Suprapubic skin (tissue), 4 donors: ENCODE results near the gene KRT73.

ENCODE experiments used
- POLR2A ChIP-seq, 2 donors: fragments of 450-650 bp; IDR thresholded peaks; one replicate each; pipeline ENCODE4 v1.6.1; 2017; ENCODE audit warnings: antibody characterized with exemption in 2 of 2, mild to moderate bottlenecking in 2 of 2, moderate library complexity in 2 of 2
- POLR2AphosphoS5 ChIP-seq, 3 donors: sonication (generic); formaldehyde crosslinking; IDR thresholded peaks; one replicate each; pipeline ENCODE4 v1.6.1; 2017; ENCODE audit warnings: antibody characterized with exemption in 3 of 3
- TF ChIP-seq, protein P1 (sequence below), 2 donors: fragments of 200-600 bp in 1 of 2; fragments of 450-650 bp in 1 of 2; sonication (generic) in 1 of 2; IDR thresholded peaks; one replicate each; pipeline ENCODE4 v1.5.1; 2016 to 2019; ENCODE audit warnings: antibody characterized with exemption in 2 of 2, mild to moderate bottlenecking in 1 of 2, moderate library complexity in 1 of 2

DNA sequence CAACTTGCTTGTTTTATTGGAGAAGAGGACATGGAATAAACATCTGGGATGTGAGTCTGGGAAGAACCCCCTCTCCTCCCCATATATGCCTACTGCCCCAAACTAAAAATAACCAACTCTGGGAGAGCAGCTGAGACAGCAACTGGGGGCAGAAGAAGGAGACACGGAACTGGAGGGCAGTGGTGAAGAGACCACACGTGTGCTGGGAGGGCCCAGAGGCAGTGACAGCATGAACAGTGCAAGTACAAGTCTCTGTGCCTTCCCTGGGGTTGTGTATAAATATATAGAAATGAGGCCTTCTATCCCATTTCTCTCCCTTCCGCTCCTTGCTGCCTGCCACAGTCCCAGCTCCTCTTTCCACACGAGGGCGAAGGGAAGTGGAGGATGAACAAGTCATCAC is 4.0 kb upstream of the KRT73 start:
- TF ChIP-seq POLR2A (IDR thresholded peaks at IDR 0.05) (no peak), POLR2AphosphoS5 (IDR thresholded peaks at IDR 0.05) (no peak)
- TF ChIP-seq, protein P1, sequence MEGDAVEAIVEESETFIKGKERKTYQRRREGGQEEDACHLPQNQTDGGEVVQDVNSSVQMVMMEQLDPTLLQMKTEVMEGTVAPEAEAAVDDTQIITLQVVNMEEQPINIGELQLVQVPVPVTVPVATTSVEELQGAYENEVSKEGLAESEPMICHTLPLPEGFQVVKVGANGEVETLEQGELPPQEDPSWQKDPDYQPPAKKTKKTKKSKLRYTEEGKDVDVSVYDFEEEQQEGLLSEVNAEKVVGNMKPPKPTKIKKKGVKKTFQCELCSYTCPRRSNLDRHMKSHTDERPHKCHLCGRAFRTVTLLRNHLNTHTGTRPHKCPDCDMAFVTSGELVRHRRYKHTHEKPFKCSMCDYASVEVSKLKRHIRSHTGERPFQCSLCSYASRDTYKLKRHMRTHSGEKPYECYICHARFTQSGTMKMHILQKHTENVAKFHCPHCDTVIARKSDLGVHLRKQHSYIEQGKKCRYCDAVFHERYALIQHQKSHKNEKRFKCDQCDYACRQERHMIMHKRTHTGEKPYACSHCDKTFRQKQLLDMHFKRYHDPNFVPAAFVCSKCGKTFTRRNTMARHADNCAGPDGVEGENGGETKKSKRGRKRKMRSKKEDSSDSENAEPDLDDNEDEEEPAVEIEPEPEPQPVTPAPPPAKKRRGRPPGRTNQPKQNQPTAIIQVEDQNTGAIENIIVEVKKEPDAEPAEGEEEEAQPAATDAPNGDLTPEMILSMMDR (IDR thresholded peaks at IDR 0.05) = no peak
